H1 (cell line): Measurements from ENCODE around the gene INO80C. TPM values are rescaled to one million over a fixed set of nuclear protein-coding genes. Genes with fewer than 3 reads are reported as not detected.
A peak's percentile ranks its signal among the peaks of the same experiment; 100 is the strongest.

ENCODE experiments used
- CTCF ChIA-PET: fragments of 300-600 bp; sonication (Branson Sonifier 250); formaldehyde crosslinking; loops from one replicate; lab custom pipeline; 2021; ENCODE audit not compliant: partially characterized antibody; lab: Charles Lee
- POLR2A ChIA-PET: fragments of 300-600 bp; sonication (Branson Sonifier 250); formaldehyde crosslinking; loops from one replicate; lab custom pipeline; 2021; ENCODE audit warnings: inconsistent platforms; ENCODE audit not compliant: partially characterized antibody; lab: Charles Lee
- DNase-seq, 2 experiments: peaks; one replicate each; pipeline versions ENCODE4 v3.0.0 to v3.0.0-alpha.2; 2010 to 2022; ENCODE audit warnings: low spot score in 2 of 2, low read depth in 1 of 2, mixed read lengths in 1 of 2
- FAIRE-seq: peaks from 2 replicates; lab custom pipeline; 2011; peaks lifted over from hg19 to GRCh38; lab: Jason Lieb, UNC
- H2AFZ ChIP-seq: 2 replicates; pipeline ENCODE4 v1.8.1; 2012; ENCODE audit warnings: low read length, inconsistent platforms
- H2AK5ac ChIP-seq: 2 replicates; pipeline ENCODE4 v1.6.1; 2013; ENCODE audit warnings: low read depth, low read length
- H2BK120ac ChIP-seq: replicated peaks from 2 replicates; pipeline ENCODE3; 2013; ENCODE audit warnings: low read depth, low read length, inconsistent platforms
- H2BK12ac ChIP-seq: 2 replicates; pipeline ENCODE4 v1.6.1; 2013; ENCODE audit warnings: low read depth, low read length
- H2BK15ac ChIP-seq: 2 replicates; pipeline ENCODE4 v1.6.1; 2013; ENCODE audit warnings: low read length
- H2BK20ac ChIP-seq: 2 replicates; pipeline ENCODE4 v1.6.1; 2013; ENCODE audit warnings: low read length
- H2BK5ac ChIP-seq: 2 replicates; pipeline ENCODE4 v1.6.1; 2013; ENCODE audit warnings: low read depth, low read length
- H3K14ac ChIP-seq: 2 replicates; pipeline ENCODE4 v1.6.1; 2013; ENCODE audit warnings: inconsistent platforms; ENCODE audit not compliant: insufficient read length
- H3K18ac ChIP-seq: 2 replicates; pipeline ENCODE4 v1.6.1; 2013; ENCODE audit warnings: low read length; ENCODE audit errors: extremely low read depth
- H3K23ac ChIP-seq: 2 replicates; pipeline ENCODE4 v1.6.1; 2013; ENCODE audit warnings: inconsistent platforms; ENCODE audit not compliant: insufficient read length
- H3K23me2 ChIP-seq: 2 replicates; pipeline ENCODE4 v1.6.1; 2013; ENCODE audit warnings: low read depth, low read length
- H3K27ac ChIP-seq: 2 replicates; pipeline ENCODE4 v1.6.1; 2011; ENCODE audit warnings: low read depth, low read length, inconsistent platforms
- H3K27me3 ChIP-seq, 4 experiments: replicated peaks in 1 of 4; 1 replicate in 1 of 4; 2 replicates in 3 of 4; pipeline versions ENCODE4 v1.6.1 to v1.8.1; 2011 to 2013; ENCODE audit warnings: low read length in 3 of 4, mild to moderate bottlenecking in 3 of 4, inconsistent platforms in 2 of 4, mixed read lengths in 2 of 4, moderate library complexity in 1 of 4; ENCODE audit not compliant: control insufficient read depth in 3 of 4, insufficient read depth in 3 of 4; ENCODE audit errors: extremely low read depth in 1 of 4
- H3K36me3 ChIP-seq, 4 experiments: 2 replicates each; pipeline versions ENCODE4 v1.6.1 to v1.8.1; 2011 to 2013; ENCODE audit warnings: mild to moderate bottlenecking in 4 of 4, low read length in 3 of 4, moderate library complexity in 2 of 4, control low read depth in 1 of 4, inconsistent platforms in 1 of 4; ENCODE audit not compliant: insufficient read depth in 4 of 4, control insufficient read depth in 2 of 4
- H3K4ac ChIP-seq: replicated peaks from 2 replicates; pipeline ENCODE3; 2013; ENCODE audit warnings: low read length, low read depth, mixed read lengths, inconsistent platforms; ENCODE audit not compliant: insufficient read length
- H3K4me1 ChIP-seq, 4 experiments: replicated peaks in 1 of 4; 1 replicate in 1 of 4; 2 replicates in 3 of 4; pipeline versions ENCODE4 v1.6.1 to v1.8.1; 2011 to 2013; ENCODE audit warnings: low read length in 3 of 4, inconsistent platforms in 2 of 4, mixed read lengths in 1 of 4; ENCODE audit not compliant: insufficient read depth in 4 of 4, control insufficient read depth in 3 of 4
- H3K4me2 ChIP-seq, 2 experiments: 2 replicates each; pipeline versions ENCODE4 v1.6.1 to v1.8.1; 2011 to 2013; ENCODE audit warnings: low read depth in 2 of 2, low read length in 2 of 2, control low read depth in 1 of 2, inconsistent platforms in 1 of 2, mild to moderate bottlenecking in 1 of 2; ENCODE audit not compliant: insufficient read depth in 1 of 2
- H3K4me3 ChIP-seq, 4 experiments: fragments of 200-600, 300-600 bp in 1 of 4; sonication (generic), shearing (Covaris generic), sonication (Bioruptor Twin) in 1 of 4; 2 replicates each; pipeline versions ENCODE4 v1.5.1 to v1.8.1; 2011 to 2016; ENCODE audit warnings: low read length in 4 of 4, low read depth in 3 of 4, control low read depth in 2 of 4, inconsistent platforms in 2 of 4, mild to moderate bottlenecking in 2 of 4, mixed read lengths in 1 of 4, moderate library complexity in 1 of 4; ENCODE audit not compliant: insufficient read depth in 2 of 4; ENCODE audit errors: extremely low read depth in 1 of 4
- H3K56ac ChIP-seq: replicated peaks from 2 replicates; pipeline ENCODE3; 2013; ENCODE audit warnings: low read depth, mild to moderate bottlenecking, mixed read lengths, low read length, inconsistent platforms; ENCODE audit not compliant: insufficient read length
- H3K79me1 ChIP-seq: 2 replicates; pipeline ENCODE4 v1.6.1; 2013; ENCODE audit warnings: low read depth, low read length, control low read depth
- H3K79me2 ChIP-seq, 2 experiments: 2 replicates each; pipeline versions ENCODE4 v1.6.1 to v1.8.1; 2012 to 2013; ENCODE audit warnings: low read length in 2 of 2, mild to moderate bottlenecking in 2 of 2, inconsistent platforms in 1 of 2; ENCODE audit not compliant: insufficient read depth in 2 of 2, control insufficient read depth in 1 of 2
- H3K9ac ChIP-seq, 4 experiments: replicated peaks in 1 of 4; 1 replicate in 1 of 4; 2 replicates in 3 of 4; pipeline versions ENCODE4 v1.6.1 to v1.8.1; 2011 to 2013; ENCODE audit warnings: low read depth in 3 of 4, low read length in 3 of 4, control low read depth in 2 of 4, mild to moderate bottlenecking in 2 of 4, moderate library complexity in 2 of 4, inconsistent platforms in 1 of 4; ENCODE audit errors: extremely low read depth in 1 of 4
- H3K9me3 ChIP-seq, 2 experiments: 2 replicates each; pipeline versions ENCODE4 v1.6.1 to v1.8.1; 2012 to 2013; ENCODE audit warnings: mild to moderate bottlenecking in 2 of 2, moderate library complexity in 2 of 2, control low read depth in 1 of 2, inconsistent platforms in 1 of 2, low read depth in 1 of 2, low read length in 1 of 2, mixed read lengths in 1 of 2; ENCODE audit not compliant: insufficient read depth in 2 of 2
- H4K20me1 ChIP-seq, 2 experiments: replicated peaks in 1 of 2; 2 replicates each; pipeline versions ENCODE3 to v1.8.1; 2011 to 2013; ENCODE audit warnings: inconsistent platforms in 2 of 2, low read length in 2 of 2, mild to moderate bottlenecking in 1 of 2; ENCODE audit not compliant: insufficient read depth in 2 of 2, control insufficient read depth in 1 of 2
- H4K5ac ChIP-seq: 2 replicates; pipeline ENCODE4 v1.6.1; 2013; ENCODE audit warnings: low read length, low read depth, mixed read lengths, inconsistent platforms; ENCODE audit not compliant: insufficient read length
- H4K8ac ChIP-seq: 2 replicates; pipeline ENCODE4 v1.8.0; 2013; ENCODE audit warnings: mild to moderate bottlenecking, moderate library complexity, low read length, inconsistent platforms; ENCODE audit not compliant: insufficient read depth; ENCODE audit errors: extremely low read depth
- H4K91ac ChIP-seq: replicated peaks from 2 replicates; pipeline ENCODE3; 2013; ENCODE audit warnings: low read length, mixed read lengths, inconsistent platforms; ENCODE audit not compliant: insufficient read length
- GABPA ChIP-seq: IDR thresholded peaks from 2 replicates; pipeline ENCODE4 v1.6.1; 2011; ENCODE audit warnings: mild to moderate bottlenecking, low read length, moderate library complexity, borderline replicate concordance; ENCODE audit not compliant: insufficient read depth
- WGBS, 2 experiments: shearing (Covaris generic) in 1 of 2; methylation state at CpG; one replicate each; pipeline versions ENCODE4 v1.1.6 to v1.1.7; 2013 to 2015; ENCODE audit warnings: low lambda C conversion rate in 2 of 2, mixed read lengths in 2 of 2, inconsistent platforms in 1 of 2, low coverage in 1 of 2, missing lambda C conversion rate in 1 of 2; ENCODE audit not compliant: insufficient replicate concordance in 2 of 2, insufficient coverage in 1 of 2, insufficient read length in 1 of 2; ENCODE audit errors: extremely low coverage in 1 of 2, missing lambda C conversion rate in 1 of 2; 5-methylcytosine and 5-hydroxymethylcytosine counted together
- polyA plus RNA-seq, 7 experiments: library from polyadenylated mRNA; depleted of rRNA in 3 of 7; stranded (reverse) in 5 of 7; unstranded in 2 of 7; fragments of >200 nt in 5 of 7; fragments of 200-250 nt in 2 of 7; gene quantifications; 1 replicate in 5 of 7; 2 replicates in 1 of 7; 4 replicates in 1 of 7; pipeline versions ENCODE4 v1.2.1 to v1.2.3, GENCODE V29; 2011 to 2013; ENCODE audit warnings: missing spikeins in 2 of 7, mixed read lengths in 2 of 7
- total RNA-seq: library from RNA; stranded (reverse); fragmentation: NEBNext Ultra II Directional; extraction: Animal tissue kit (Norgen Biotek cat#: 25700); gene quantifications from 2 replicates; pipeline ENCODE4 v1.2.1, GENCODE V29; 2021

Gene INO80C
- total and polyA plus RNA-seq, 2 of the 8 experiments (the other 6 are each of a cell fraction or from before 2014, with no cell fraction given) = 30.1 to 48.9 TPM

- Histone ChIP-seq H3K79me2 (peaks cover 8 to 63% of the 10 kb centered on the region in 2 experiments; a peak in 3 of 4 replicates), H2BK120ac (no peak overlapping the region), H2BK12ac (no peak overlapping the region), H4K91ac (no peak overlapping the region), H2BK5ac (no peak overlapping the region), H4K20me1 (no peaks in the 10 kb centered on the region), H3K18ac (no peak overlapping the region), H3K4ac (no peak overlapping the region), H3K56ac (no peak overlapping the region), H2AK5ac (no peak overlapping the region), H3K4me1 (peaks cover 6 to 26% (median 14%) of the 10 kb centered on the region in 4 experiments; a peak in 5 of 7 replicates), H3K4me3 (no peak overlapping the region), H4K5ac (no peak overlapping the region), H4K8ac (no peak overlapping the region), H3K14ac (no peak overlapping the region), H2BK15ac (no peak overlapping the region), H3K23me2 (peaks cover 6% of the 10 kb centered on the region; the same call in 1 of the 2 replicates), H3K36me3 (no peaks in the 10 kb centered on the region), H3K4me2 (peak overlapping the region in 1 of 2 experiments; percentile 71; a peak in 1 of 4 replicates), H3K27ac (no peak overlapping the region), H3K27me3 (no peaks in the 10 kb centered on the region), H2AFZ (no peak overlapping the region), H2BK20ac (no peak overlapping the region), H3K9me3 (no peaks in the 10 kb centered on the region), H3K79me1 (peaks cover 10% of the 10 kb centered on the region; the same call in 1 of the 2 replicates), H3K9ac (no peak overlapping the region), H3K23ac (no peak overlapping the region)
- ChIA-PET CTCF (interaction anchor here (1.5 kb wide), 1 partner anchor 22 kb away, joined by 4 read pairs; no protein-coding TSS in a partner anchor), POLR2A (no interaction called here)
- 93% methylated on average over 7 of the region's 7 CpGs; no CpG with 5 or more reads in 1 of the 2 experiments for WGBS, 2 experiments
- FAIRE-seq (no peak), DNase-seq (no peak)
- no peak for TF ChIP-seq GABPA
These were observed 2.0 kb downstream of the INO80C start for GRCh38 chr18:35495536-35496314.
